Endothelial cell of umbilical vein (primary cell): ENCODE measurements around the gene CYP20A1.

ENCODE experiments used
- POLR2A ChIP-seq: IDR thresholded peaks from 2 replicates; pipeline ENCODE4 v1.6.1; 2012; ENCODE audit warnings: low read depth, mild to moderate bottlenecking, control low read depth, low read length
- POLR2AphosphoS5 ChIP-seq: IDR thresholded peaks from 2 replicates; pipeline ENCODE4 v1.6.1; 2012; ENCODE audit warnings: low read depth, mild to moderate bottlenecking, control low read depth, low read length, moderate library complexity; ENCODE audit not compliant: insufficient read depth

DNA sequence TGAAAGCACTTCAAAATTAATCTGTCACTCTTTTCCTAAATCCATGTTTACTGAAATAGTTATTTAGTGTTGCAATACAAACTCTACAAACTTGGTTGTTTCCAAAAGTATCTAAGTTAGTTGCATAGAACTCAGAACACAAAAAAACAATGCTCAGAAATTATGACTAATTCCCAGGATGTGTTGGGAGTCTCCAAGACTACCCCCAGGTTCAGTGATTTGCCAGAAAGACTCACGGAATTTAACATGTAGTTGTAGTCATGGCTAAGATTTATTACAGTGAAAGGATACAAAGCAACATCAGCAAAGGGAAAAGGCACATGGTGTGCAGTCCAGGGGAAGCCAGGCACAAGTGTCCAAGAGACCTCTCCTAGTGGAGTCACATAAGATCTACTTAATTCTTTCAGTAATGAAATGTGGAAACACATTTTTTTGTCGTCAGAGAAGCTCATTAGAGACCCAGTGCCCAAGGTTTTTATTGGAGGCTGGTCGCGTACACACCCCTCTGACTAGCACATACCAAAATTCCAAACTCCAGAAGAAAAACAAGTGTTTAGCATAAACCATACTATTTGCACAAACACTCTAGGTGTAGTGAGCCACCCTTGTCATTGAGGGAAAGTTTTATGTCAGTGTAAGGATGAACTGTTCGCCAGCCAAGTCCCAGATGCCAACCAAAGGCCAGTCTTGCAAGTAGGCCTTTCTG, 43.3 kb upstream of the CYP20A1 start:
- no peak for TF ChIP-seq POLR2AphosphoS5
- TF ChIP-seq POLR2A = no peak
